Measurements from ENCODE around the gene GMFB. TPM values are rescaled to one million over a fixed set of nuclear protein-coding genes. Genes with fewer than 3 reads are reported as not detected.
"Not testable (repeated sequence)": the region's sequence is repeated elsewhere in the genome, so short reads cannot be mapped to it uniquely, and the experiment has no call there.

GMFB gene
- total and polyA plus RNA-seq, 2 experiments from 2014 or later: 47.3 to 138 TPM

DNA sequence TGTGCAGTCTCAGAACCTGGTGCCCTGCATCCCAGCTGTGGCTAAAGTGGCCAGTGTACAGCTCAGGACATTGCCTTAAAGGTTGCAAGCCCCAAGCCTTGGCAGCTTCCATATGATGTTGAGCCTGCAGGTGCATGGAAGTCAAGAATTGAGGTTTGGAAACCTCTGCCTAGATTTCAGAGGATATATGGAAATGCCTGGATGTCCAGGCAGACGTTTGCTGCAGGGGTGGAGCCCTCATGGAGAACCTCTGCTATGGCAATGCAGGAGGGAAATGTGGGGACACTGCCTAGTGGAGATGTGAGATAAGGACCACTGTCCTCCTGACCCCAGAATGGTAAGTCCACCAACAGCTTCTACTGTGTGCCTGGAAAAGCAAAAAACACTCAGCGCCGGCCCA lies 29.7 kb downstream of the GMFB start:
- Histone ChIP-seq H3K36me3 (replicated peaks; ENCODE audit: insufficient read depth, low read depth) (no peaks in the 10 kb centered on the region), H3K4me2 (no peak overlapping the region), H2AFZ (no peak overlapping the region), H3K4me3 (no peak overlapping the region), H3K9me2 (replicated peaks; ENCODE audit: insufficient read depth) (no peaks in the 10 kb centered on the region), H4K20me1 (ENCODE audit: insufficient read depth, poor library complexity, severe bottlenecking) (no peaks in the 10 kb centered on the region), H3K4me1 (ENCODE audit: insufficient read depth) (no peaks in the 10 kb centered on the region), H3K27me3 (no peaks in the 10 kb centered on the region), H3K79me2 (no peaks in the 10 kb centered on the region), H3K27ac (no peak overlapping the region), H3K9me3 (ENCODE audit: low read depth) (no peaks in the 10 kb centered on the region)
- TF ChIP-seq EZH2 (IDR thresholded peaks at IDR 0.05; ENCODE audit: borderline replicate concordance): no peak
- TF ChIP-seq EZH2phosphoT487 (IDR thresholded peaks at IDR 0.05; ENCODE audit: low read depth, severe bottlenecking, unreplicated experiment): no peak
- TF ChIP-seq, protein P1, sequence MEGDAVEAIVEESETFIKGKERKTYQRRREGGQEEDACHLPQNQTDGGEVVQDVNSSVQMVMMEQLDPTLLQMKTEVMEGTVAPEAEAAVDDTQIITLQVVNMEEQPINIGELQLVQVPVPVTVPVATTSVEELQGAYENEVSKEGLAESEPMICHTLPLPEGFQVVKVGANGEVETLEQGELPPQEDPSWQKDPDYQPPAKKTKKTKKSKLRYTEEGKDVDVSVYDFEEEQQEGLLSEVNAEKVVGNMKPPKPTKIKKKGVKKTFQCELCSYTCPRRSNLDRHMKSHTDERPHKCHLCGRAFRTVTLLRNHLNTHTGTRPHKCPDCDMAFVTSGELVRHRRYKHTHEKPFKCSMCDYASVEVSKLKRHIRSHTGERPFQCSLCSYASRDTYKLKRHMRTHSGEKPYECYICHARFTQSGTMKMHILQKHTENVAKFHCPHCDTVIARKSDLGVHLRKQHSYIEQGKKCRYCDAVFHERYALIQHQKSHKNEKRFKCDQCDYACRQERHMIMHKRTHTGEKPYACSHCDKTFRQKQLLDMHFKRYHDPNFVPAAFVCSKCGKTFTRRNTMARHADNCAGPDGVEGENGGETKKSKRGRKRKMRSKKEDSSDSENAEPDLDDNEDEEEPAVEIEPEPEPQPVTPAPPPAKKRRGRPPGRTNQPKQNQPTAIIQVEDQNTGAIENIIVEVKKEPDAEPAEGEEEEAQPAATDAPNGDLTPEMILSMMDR (IDR thresholded peaks at IDR 0.05; ENCODE audit: poor library complexity): no peak
- DNase-seq (ENCODE audit: low spot score): no peak
- 95% methylated on average over 3 of the region's 3 CpGs for WGBS (ENCODE audit: low lambda C conversion rate, missing lambda C conversion rate)

GRCh38 chr14:54458536-54458935 lies 30.2 kb downstream of the GMFB start:
- H4K20me1 ChIP-seq (ENCODE audit: insufficient read depth, poor library complexity, severe bottlenecking); H3K9me2 ChIP-seq (replicated peaks; ENCODE audit: insufficient read depth); H2AFZ ChIP-seq; H3K4me2 ChIP-seq; DNase-seq (ENCODE audit: low spot score); H3K27me3 ChIP-seq; H3K4me1 ChIP-seq (ENCODE audit: insufficient read depth); H3K27ac ChIP-seq; H3K9me3 ChIP-seq (ENCODE audit: low read depth); H3K79me2 ChIP-seq; H3K4me3 ChIP-seq; H3K36me3 ChIP-seq (replicated peaks; ENCODE audit: insufficient read depth, low read depth): not testable (repeated sequence)

- Histone ChIP-seq H3K27ac (no peak overlapping the region), H3K27me3 (no peaks in the 10 kb centered on the region), H3K4me3 (no peak overlapping the region), H3K9me2 (replicated peaks; ENCODE audit: insufficient read depth) (no peaks in the 10 kb centered on the region), H3K79me2 (no peaks in the 10 kb centered on the region), H3K36me3 (replicated peaks; ENCODE audit: insufficient read depth, low read depth) (no peaks in the 10 kb centered on the region), H3K9me3 (ENCODE audit: low read depth) (no peaks in the 10 kb centered on the region), H3K4me2 (no peak overlapping the region), H3K4me1 (ENCODE audit: insufficient read depth) (no peaks in the 10 kb centered on the region), H4K20me1 (ENCODE audit: insufficient read depth, poor library complexity, severe bottlenecking) (no peaks in the 10 kb centered on the region), H2AFZ (no peak overlapping the region)
- no peak for TF ChIP-seq EZH2 (IDR thresholded peaks at IDR 0.05; ENCODE audit: borderline replicate concordance)
- TF ChIP-seq, protein P1 (IDR thresholded peaks at IDR 0.05; ENCODE audit: poor library complexity): no peak
- WGBS (ENCODE audit: low lambda C conversion rate, missing lambda C conversion rate): 65% methylated on average over 3 of the region's 3 CpGs
- no peak for DNase-seq (ENCODE audit: low spot score)
Measured at GRCh38 chr14:54457609-54457996, 31.2 kb downstream of the GMFB start.

DNA sequence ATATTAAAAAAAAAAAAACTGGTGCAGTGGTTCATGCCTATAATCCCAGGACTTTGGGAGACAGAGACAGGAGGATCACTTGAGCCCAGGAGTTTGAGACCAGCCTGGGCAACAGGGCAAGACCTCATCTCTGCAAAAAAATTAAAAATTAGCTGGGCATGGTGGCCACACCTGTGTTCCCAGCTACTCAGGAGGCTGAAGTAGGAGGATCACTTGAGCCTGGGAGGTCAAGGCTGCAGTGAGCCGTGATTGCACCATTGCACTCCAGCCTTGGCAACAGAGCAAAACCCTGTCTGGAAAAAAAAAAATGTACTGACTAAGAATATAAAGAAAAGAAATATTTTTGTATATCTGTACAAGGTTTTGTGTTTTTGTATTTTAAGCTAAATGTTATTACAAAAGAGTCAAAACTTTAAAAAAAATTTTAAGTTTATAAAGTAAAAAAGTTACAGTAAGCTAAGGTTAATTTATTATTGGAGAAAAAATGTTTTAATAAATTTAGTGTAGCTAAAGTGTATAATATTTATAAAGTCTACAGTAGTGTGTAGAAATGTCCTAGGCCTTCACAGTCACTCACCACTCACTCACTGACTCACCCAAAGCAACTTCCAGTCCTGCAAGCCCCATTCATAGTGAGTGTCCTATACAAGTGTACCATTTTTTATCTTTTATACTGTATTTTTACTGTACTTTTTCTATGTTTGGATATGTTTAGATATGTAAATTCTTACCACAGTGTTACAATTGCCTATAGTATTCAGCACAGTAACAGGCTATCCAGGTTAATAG lies 31.8 kb downstream of the GMFB start:
- not testable (repeated sequence) for H3K4me2 ChIP-seq; H2AFZ ChIP-seq; DNase-seq (ENCODE audit: low spot score); H3K27ac ChIP-seq; H3K36me3 ChIP-seq (replicated peaks; ENCODE audit: insufficient read depth, low read depth); H3K79me2 ChIP-seq; H3K9me3 ChIP-seq (ENCODE audit: low read depth); H3K9me2 ChIP-seq (replicated peaks; ENCODE audit: insufficient read depth); H3K27me3 ChIP-seq; H3K4me3 ChIP-seq; H4K20me1 ChIP-seq (ENCODE audit: insufficient read depth, poor library complexity, severe bottlenecking); H3K4me1 ChIP-seq (ENCODE audit: insufficient read depth)
- 96% methylated on average over 1 of the region's 1 CpG for WGBS (ENCODE audit: low lambda C conversion rate, missing lambda C conversion rate)

Measured in hepatocyte (in vitro differentiated cells).